NCI-H524 treated with DMSO at 0.1 percent for 48 hours (cell line): ENCODE data around the gene HACE1.
"Not testable (repeated sequence)": the region's sequence is repeated elsewhere in the genome, so short reads cannot be mapped to it uniquely, and the experiment has no call there.

ENCODE experiments used
- DNase-seq: peaks from one replicate; lab custom pipeline; 2025; lab: John Stamatoyannopoulos, UW

Gene HACE1

DNA sequence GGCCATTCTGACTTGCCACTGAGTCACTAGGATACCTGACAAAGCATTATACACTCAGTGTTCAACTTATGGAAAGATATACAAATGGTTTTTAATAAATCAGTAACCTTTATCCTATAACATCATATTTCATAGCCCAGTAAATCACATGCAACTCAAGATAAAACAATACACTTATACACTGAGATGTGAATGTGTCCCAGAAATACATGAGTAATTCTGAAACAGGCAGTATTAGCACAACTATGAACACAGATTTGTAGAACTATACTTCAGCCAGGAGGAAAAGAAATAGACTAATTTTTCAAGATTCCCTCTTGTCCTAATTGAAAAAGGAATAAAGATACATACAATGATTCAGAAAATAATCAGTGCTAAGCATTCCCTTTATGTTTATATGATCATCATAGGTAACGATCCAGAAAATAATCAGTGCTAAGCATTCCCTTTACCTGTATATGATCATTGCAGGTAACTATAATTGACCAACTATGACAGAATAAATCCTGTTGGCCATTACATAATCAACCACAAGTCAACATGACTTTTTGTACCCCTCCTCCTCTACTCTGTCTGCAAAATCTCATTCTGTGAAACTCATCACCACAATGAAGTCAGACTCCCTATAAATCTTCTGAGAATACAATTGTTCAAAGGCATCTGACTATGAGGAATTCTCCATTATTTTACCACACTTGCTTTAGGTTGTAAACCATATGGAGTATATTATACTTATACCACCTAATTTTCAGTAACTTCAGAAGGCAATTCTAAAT is 30.3 kb downstream of the HACE1 start:
- DNase-seq = no peak

DNA sequence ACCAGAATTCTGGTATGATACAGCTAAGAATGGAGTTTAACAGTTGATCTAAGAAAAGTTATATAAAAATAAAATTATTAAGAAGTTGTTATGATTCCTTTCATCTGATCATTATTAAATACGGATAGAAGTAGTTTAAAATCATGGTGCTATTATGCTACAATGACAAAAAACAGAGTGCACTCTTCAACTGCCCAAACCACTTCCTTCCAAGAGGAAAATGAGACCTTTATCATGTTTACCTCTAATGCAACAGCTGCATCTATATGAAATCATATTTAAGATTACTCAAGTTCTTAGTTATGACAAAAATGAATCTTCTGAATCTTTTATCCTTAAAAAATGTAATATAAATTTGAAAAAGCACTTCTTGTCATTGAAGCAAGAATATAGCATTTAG is 31.2 kb downstream of the HACE1 start:
- no peak for DNase-seq

DNA sequence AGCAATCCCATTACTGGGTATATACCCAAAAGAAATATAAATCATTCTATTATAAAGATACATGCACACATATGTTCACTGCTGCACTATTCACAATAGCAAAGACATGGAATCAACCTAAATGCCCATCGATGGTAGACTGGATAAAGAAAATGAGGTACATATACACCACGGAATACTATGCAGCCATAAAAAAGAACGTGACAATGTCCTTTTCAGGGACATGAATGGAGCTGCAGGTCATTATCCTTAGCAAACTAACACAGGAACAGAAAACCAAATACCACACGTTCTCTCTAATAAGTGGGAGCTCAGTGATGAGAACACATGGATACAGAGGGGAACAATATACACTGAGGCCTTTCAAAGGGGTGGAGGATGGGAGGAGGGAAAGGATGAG is 38.9 kb downstream of the HACE1 start:
- not testable (repeated sequence) for DNase-seq

DNA sequence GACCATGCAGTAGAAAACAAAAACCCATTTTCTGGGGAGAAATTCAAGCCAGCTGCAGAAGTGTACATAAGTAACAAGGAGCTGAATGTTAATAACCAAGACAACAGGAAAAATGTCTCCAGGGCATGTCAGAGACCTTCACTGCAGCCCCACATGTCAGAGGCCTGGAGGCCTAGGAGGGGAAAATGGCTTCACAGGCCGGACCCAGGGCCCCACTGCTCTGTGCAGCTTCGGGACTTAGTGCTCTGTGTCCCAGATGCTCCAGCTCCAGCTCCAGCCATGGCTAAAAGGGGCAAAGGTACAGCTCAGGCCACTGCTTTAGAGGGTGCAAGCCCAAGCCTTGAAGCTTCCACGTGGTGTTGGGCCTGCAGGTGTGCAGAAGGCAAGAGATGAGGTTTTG is 43.6 kb downstream of the HACE1 start:
- DNase-seq = no peak

DNA sequence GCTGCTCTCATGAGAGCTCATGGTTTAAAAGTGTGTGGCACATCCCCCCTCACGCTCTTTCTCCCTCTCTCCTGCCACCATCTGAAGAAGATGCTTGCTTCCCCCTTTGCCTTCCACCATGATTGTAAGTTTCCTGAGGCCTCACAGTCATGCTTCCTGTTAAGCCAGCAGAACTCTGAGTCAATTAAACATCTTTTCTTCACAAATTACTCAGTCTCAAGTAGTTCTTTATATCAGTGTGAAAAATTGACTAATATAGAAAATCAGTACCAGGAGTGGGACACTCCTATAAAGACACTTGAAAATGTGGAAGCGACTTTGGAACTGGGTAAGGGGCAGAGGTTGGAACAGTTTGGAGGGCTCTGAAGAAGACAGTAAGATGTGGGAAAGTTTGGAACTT is 45.0 kb downstream of the HACE1 start:
- DNase-seq = no peak

DNA sequence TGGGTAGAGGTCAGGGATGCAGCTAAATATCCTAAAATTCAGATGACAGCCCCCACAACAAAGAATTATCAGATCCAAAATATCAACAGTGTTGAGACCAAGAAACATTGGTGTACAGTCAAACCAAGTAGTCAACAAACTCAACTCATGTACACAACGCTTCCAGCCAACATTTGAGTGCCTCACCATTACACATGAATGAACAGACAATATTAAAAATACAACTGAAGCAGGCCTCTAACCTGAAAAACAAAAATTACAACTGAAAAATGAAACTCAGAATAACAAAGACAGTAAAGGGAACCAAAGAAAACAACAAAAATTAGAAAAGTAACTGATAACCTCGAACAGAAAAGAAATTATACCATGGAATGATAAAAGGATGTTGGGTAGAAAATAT is 46.2 kb downstream of the HACE1 start:
- no peak for DNase-seq

DNA sequence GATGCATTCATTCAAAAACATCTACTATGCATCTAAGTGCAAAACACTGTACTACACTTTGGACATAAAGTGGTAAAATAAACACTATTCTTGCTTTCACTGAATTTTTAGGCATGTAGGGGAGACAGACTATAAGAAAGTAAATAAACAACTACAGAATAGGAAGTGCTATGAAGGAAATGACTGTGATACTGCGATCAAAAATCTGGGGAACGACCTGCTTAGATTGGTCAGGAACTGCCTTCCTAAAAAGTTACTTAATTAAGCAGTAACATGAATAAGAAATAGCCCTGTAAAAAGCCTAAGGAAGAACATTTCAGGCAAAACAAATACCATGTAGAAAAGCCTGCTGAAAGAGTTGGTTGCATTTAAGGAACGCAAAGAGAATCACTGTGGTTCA is 50.6 kb downstream of the HACE1 start:
- no peak for DNase-seq

DNA sequence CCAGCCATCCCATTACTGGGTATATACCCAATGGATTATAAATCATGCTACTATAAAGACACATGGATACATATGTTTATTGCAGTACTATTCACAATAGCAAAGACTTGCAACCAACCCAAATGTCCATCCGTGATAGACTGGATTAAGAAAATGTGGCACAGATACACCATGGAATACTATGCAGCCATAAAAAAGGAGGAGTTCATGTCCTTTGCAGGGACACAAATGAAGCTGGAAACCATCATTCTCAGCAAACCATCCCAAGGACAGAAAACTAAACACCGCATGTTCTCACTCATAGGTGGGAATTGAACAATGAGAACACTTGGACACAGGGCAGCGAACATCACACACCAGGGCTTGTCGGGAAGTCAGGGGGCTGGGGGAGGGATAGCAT is 54.4 kb downstream of the HACE1 start:
- DNase-seq = not testable (repeated sequence)

DNA sequence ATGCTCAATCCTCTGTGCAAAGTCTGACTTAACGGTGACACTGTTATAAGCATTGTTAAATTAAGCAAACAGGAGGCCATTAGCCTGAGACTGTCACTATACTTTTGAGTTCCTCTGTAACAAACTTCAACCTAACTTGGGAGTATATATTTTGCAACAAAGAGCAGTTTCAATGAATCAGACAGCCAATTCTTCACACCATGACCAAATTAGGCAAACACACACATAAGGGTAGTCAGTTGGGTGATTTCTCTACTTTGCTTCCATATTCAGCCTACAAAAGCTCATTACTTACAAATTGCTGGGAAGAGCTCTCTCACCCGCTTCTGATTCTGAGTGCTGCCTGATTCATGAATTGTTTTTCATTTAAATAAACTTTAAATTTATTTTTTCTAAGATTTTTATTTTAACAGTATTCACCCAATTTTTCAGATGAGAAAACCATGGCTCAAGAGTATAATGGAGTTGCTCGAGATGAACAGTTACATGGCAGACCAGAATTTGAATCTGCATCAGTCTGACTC is 60.5 kb downstream of the HACE1 start:
- DNase-seq = no peak

DNA sequence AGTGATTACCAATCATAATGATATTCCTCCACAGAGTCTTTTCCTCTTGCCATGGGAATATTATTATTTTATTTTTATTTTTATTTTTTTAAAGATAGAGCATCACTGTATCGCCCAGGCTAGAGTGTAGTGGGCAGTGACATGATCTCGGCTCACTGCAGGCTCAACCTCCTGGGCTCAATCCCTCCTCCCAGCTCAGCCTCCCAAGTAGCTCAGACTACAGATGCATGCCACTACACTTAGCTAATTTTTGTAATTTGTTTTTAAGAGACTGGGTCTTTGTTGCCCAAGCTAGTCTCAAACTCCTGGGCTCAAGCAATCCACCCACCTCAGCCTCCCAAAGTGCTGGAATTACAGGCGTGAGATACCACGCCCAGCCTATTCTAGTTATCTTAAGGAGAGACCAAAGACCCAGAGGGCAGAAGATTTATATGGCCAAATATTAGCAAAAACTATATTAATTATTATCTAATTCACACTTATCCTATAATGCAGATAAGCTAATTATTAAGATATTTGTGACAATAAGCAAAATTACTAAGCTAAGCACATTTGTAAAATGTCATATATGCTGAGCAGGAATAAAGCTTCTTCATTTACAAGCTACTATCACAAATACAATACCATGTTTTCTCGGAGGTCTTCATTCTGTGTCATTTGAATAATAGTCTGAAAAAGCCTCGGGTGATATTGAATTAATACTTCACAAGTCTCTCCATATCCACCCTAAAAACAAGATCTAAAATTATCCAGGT is 63.5 kb downstream of the HACE1 start:
- DNase-seq = no peak

DNA sequence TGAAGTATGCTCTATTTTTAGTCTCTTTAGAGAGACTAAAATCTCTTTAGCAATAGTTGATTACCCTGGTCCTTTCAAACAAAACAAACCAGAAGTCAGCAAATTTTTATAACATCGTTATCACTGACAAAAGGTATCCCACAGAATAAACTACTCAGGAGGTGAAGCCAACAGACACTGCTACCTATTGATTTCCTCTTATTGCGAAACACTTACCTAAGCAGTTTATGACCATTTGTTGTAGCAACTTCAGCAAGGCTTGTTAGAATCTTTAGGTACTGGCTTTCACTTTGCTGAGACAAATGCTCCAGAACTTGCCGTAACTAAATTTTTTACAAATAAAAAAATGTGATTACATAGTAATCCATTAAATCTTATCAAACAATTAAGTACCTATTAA is 64.4 kb downstream of the HACE1 start:
- no peak for DNase-seq

DNA sequence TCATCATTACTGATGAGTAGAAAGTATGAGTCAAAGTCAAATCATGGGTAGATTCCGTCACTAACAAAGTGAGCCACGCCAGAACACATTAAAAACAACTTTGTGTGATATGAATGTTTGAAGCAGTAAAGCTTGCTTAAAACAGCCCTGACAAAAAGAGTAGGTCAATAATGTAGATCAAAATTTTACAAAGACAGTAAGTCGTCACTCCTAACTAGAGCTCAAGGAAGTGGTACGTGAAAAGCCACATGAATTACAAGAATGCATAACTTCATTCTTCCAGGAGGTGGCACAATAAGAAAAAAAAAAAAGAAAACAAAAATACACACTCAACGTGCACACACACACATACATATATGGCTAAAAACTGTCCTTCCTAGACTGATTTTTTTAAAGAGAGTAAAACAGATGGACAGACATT is 69.9 kb downstream of the HACE1 start:
- no peak for DNase-seq

DNA sequence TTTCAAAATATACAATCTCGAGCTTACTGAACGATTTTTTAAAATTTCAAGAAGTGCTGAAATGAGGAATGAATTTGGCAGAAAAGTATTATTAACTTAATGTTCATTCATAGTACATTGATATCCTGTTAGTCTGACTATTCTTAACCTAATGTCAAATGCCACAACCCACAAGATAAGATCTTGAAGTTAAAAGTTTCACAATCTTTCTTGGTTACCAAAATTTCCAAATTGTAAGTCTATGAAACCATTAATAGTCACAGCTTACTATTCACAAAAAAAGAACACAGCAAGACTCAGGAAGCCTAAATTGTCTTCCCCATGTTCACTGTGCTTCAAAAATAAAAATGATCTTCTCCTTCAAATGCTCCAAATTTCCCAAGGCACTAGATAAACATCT is 71.3 kb downstream of the HACE1 start:
- no peak for DNase-seq

DNA sequence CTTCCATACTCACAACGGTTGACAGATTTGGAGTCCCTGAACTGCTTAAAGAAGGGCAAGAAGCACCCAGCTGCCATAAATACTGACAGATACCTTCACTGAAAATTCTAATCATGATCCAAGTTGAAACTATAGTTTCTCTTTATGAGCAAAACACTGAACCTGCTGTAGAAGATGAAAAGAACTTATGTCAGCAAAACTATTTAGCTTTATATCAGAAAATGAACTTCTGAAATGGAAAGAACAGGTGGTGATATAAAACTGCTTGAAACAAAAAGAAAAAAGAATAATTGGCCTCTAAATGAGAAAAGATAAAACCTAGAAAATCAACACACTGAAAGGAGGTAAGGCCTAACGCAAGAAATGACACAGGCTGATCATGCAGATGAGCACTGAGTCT is 72.4 kb downstream of the HACE1 start:
- no peak for DNase-seq

DNA sequence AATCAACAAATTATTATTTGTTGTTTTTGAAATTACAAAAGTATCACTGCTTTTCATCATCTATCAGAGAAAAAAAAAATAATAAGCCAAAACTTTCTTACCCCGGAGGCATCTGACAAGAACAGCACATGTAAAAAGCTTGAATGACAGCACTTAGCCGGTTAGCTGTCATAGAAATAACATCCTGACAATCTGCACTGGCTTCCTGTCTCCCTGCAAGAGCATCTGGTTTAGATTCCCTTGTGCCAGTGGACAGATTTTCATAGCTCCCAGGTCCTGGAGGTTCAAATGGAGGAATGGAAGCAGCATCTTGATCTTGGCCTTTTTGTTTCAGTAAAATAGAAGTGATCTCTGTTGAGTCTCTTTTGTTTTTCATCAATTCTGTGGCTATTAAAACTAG is 74.8 kb downstream of the HACE1 start:
- DNase-seq = no peak

DNA sequence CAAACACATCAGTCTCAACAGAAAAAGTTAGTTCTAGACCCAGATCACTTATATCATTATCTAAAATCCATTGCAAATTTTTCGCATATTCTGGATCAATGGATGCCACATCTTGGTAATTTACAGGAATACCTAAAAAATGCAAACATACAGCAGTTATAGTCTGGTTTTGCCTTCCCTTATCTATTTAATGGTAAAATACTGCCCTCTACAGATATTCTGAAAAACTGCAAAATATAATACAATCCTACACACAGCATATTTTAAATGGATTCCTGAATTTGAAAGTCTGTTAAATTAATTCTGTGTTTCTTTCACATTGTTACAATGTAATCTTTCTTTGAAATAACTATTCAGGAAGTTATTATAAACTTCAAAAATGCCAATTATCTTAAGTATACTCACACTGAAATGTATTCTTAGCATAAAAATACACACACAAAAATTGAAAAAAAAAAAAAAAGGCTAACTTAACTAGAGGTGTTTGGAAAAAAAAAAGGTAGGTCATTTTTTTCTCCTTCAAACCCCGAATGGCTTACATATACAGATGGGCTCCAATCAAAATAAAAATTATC is 88.4 kb downstream of the HACE1 start:
- no peak for DNase-seq

DNA sequence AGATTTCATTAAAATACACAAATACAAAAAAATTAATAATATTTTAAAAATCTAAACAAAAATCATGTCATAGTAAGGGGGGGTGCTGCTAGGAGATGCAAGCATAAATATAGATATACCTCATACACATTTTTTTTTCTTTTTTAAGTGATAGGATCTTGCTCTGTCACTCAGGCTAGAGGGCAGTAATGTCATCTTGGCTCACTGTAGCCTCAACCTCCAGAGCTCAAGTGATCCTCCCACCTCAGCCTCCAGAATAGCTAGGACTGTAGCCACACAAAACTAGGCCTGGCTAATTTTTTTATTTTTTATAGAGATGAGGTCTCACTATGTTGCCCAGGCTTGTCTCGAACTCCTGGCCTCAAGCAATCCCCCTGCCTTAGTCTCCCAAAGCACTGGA is 90.8 kb downstream of the HACE1 start:
- no peak for DNase-seq

DNA sequence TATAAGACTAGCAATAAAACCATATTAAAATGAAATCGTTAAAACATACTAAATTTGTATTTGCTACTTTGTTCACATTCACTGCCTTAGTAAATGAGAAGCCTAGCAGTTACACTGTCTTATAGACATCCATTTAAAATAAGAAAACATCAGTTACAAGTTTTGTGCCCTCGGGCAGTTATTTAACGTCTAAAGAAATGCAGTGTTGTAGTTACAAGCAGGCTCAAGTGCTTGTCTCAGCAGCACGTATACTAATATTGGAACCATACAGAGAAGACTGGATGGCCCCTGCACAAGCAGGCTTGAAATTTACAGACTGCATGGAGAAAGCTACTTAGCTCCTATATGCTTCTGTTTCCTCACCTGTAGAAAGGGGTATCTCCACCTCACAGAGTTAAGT is 93.1 kb downstream of the HACE1 start:
- DNase-seq = no peak

DNA sequence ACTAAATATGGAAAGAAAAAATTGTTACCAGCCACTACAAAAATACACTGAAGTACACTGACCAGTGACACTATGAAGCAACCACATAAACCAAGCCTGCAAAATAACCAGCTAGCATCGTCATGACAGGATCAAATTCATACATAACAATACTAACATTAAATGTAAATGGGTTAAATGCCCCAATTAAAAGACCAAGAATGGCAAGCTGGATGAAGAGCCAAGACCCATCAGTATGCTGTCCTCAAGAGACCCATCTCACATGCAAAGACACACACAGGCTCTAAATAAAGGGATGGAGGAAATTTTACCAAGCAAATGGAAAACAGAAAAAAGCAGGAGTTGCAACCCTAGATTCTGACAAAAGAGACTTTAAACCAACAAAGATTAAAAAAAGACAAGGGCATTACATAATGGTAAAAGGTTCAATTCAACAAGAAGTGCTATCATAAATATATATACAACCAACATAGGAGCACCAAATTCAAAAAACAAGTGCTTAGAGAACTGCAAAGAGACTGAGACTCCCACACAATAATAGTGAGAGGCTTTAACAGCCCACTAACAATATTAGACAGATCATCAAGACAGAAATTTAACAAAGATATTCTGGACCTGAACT is 104.8 kb downstream of the HACE1 start:
- no peak for DNase-seq

DNA sequence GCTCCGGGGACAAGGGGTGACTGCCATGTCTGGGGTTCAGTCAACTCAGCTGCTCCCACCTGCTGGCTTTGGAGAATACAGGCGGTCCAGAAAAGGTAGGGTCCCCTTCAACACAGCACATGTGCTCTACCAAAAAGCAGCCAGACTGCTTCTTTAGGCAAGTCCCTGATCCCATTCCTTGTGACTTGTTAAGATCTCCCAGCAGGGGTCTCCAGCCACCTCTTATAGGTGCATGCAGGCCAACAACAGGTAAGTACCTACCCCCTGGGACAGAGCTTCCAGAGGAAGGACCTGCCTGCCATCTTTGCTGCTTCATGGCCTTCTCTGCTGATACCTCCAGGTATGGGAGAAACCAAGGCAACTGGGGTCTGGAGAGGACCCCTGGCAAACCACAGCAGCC is 106.5 kb downstream of the HACE1 start:
- DNase-seq = no peak

DNA sequence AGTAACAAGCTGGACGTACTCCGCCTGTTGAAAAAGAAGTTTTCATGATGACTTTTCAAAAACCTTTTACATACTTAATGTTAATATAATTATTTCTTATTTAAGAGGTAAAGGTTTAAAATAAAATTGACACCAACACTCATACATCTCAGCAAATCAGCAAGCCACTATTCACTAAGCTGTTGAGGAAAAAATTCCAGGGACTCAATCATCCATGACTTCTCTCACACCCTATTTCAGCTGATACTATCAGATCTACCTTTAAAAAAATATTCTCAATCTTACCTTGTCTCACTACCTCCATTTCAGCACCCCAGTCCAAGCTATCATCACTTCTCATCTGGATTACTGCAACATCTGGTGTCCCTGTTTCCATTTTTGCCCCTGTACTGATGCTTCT is 109.3 kb downstream of the HACE1 start:
- no peak for DNase-seq

DNA sequence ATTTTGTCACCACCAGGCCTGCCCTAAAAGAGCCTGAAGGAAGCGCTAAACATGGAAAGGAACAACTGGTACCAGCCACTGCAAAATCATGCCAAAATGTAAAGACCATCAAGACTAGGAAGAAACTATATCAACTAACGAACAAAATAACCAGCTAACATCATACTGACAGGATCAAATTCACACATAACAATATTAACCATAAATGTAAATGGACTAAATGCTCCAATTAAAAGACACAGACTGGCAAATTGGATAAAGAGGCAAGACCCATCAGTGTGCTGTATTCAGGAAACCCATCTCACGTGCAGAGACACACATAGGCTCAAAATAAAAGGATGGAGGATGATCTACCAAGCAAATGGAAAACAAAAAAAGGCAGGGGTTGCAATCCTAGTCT is 120.6 kb downstream of the HACE1 start:
- not testable (repeated sequence) for DNase-seq

DNA sequence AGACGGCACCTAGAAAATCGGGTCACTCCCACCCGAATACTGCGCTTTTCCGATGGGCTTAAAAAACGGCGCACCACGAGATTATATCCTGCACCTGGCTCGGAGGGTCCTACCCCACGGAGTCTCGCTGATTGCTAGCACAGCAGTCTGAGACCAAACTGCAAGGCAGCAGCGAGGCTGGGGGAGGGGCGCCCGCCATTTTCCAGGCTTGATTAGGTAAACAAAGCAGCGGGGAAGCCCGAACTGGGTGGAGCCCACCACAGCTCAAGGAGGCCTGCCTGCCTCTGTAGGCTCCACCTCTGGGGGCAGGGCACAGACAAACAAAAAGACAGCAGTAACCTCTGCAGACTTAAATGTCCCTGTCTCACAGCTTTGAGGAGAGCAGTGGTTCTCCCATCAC is 122.2 kb downstream of the HACE1 start:
- not testable (repeated sequence) for DNase-seq
